Measurements from ENCODE around the gene CABP4. TPM values are rescaled to one million over a fixed set of nuclear protein-coding genes. Genes with fewer than 3 reads are reported as not detected.

CABP4 gene
- 1.4 TPM for total RNA-seq
- long read RNA-seq, result 0 reads

- DNase-seq, result no peak
- TF ChIP-seq, protein P1, sequence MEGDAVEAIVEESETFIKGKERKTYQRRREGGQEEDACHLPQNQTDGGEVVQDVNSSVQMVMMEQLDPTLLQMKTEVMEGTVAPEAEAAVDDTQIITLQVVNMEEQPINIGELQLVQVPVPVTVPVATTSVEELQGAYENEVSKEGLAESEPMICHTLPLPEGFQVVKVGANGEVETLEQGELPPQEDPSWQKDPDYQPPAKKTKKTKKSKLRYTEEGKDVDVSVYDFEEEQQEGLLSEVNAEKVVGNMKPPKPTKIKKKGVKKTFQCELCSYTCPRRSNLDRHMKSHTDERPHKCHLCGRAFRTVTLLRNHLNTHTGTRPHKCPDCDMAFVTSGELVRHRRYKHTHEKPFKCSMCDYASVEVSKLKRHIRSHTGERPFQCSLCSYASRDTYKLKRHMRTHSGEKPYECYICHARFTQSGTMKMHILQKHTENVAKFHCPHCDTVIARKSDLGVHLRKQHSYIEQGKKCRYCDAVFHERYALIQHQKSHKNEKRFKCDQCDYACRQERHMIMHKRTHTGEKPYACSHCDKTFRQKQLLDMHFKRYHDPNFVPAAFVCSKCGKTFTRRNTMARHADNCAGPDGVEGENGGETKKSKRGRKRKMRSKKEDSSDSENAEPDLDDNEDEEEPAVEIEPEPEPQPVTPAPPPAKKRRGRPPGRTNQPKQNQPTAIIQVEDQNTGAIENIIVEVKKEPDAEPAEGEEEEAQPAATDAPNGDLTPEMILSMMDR (IDR thresholded peaks at IDR 0.05; ENCODE audit: borderline replicate concordance), result no peak
- Histone ChIP-seq H3K9me3 (replicated peaks) (no peaks in the 10 kb centered on the region), H3K36me3 (no peaks in the 10 kb centered on the region), H3K4me1 (peaks cover 9% of the 10 kb centered on the region), H3K4me3 (no peak within 1 kb of the TSS), H3K27me3 (ENCODE audit: low read depth) (no peaks in the 10 kb centered on the region), H3K27ac (replicated peaks) (no peak within 1 kb of the TSS)
- intact Hi-C loops (cut with micrococcal nuclease), result no loop called here
These were observed at the start of gene CABP4 for GRCh38 chr11:67455054-67455453. Gene CABP4 (plus strand): TSS chr11:67455354. CDS start chr11:67455424, 70 bp downstream.

DNA sequence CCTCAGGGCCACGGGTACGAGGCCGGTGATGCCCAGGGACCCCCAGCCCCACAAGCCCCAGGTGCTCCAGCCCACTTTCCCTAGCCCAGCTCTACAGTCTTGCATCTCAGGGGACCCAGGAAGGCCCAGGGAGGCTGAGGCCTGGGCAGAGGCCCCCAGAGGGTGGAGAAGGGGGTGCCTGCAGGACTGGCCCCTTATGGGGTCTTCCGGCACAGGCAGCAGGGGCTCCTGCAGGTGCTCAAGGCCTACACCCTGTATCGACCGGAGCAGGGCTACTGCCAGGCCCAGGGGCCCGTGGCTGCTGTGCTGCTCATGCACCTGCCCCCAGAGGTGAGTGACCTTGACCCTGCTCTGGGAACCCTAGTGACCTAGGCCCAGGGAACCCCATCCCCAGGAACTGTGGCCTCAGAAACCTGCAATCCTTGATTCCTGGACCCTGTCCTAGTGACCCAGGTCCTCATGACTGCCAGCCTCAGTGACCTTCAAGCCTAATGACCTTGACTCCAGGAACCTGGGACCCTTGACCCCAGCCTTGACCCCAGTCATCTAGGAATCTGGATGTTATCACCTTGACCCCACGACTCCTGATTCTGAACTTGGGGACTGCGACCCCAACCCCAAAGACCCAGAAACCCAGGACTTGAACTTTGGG, 49.3 kb upstream of the CABP4 start:
- Histone ChIP-seq H3K27ac (replicated peaks) (no peak overlapping the region), H3K27me3 (ENCODE audit: low read depth) (peaks cover 34% of the 10 kb centered on the region)

GRCh38 chr11:67406420-67406968, 48.7 kb upstream of the CABP4 start:
- Histone ChIP-seq H3K4me3 (no peak overlapping the region), H3K27ac (replicated peaks) (no peak overlapping the region), H3K9me3 (replicated peaks) (no peaks in the 10 kb centered on the region), H3K4me1 (peaks cover 25% of the 10 kb centered on the region), H3K36me3 (no peaks in the 10 kb centered on the region), H3K27me3 (ENCODE audit: low read depth) (peaks cover 41% of the 10 kb centered on the region)
- intact Hi-C loops (cut with micrococcal nuclease), result no loop called here
- TF ChIP-seq, protein P1 (IDR thresholded peaks at IDR 0.05; ENCODE audit: borderline replicate concordance), result no peak
- DNase-seq, result no peak

More for the DNA sequence above, 49.3 kb upstream of the CABP4 start:
- TF ChIP-seq, protein P1 (IDR thresholded peaks at IDR 0.05; ENCODE audit: borderline replicate concordance), result no peak
- H3K9me3 ChIP-seq (replicated peaks), result no peaks in the 10 kb centered on the region
- H3K4me1 ChIP-seq, result peaks cover 32% of the 10 kb centered on the region
- intact Hi-C loops (cut with micrococcal nuclease), result no loop called here
- H3K36me3 ChIP-seq, result no peaks in the 10 kb centered on the region
- no peak overlapping the region for H3K4me3 ChIP-seq
- DNase-seq, result no peak

GRCh38 chr11:67406969-67407687, 48.0 kb upstream of the CABP4 start:
- intact Hi-C loops (cut with micrococcal nuclease), result no loop called here
- H3K4me1 ChIP-seq, result peaks cover 22% of the 10 kb centered on the region
- no peaks in the 10 kb centered on the region for H3K9me3 ChIP-seq (replicated peaks)
- H3K27ac ChIP-seq (replicated peaks), result no peak overlapping the region
- peaks cover 47% of the 10 kb centered on the region for H3K27me3 ChIP-seq (ENCODE audit: low read depth)
- DNase-seq, result no peak
- H3K36me3 ChIP-seq, result no peaks in the 10 kb centered on the region
- no peak overlapping the region for H3K4me3 ChIP-seq
- TF ChIP-seq, protein P1 (IDR thresholded peaks at IDR 0.05; ENCODE audit: borderline replicate concordance), result no peak

DNA sequence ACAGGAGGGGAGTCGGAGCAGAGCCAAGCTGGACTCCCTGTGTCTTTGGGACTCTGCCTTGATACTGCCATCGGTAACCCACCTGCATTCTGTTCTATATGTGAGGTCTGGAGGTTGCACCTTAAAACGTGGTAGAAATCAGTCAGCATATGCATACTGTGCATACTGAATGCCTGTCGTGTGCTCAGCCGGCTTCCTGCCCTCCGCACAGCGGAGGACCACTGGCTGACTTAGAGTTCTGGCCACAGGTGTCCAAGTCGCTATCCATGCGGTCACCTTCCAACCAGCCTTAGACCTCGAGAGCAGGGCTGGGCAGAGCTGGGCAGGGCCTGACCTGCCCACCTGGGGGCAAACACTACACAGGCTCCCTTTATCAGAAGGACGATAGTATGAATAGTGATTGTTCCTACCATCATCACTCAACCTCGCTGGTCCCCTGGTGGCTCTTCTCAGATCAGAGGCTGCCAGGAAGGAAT, 47.4 kb upstream of the CABP4 start:
- H3K4me3 ChIP-seq, result no peak overlapping the region
- H3K27me3 ChIP-seq (ENCODE audit: low read depth), result peaks cover 53% of the 10 kb centered on the region
- no peaks in the 10 kb centered on the region for H3K36me3 ChIP-seq
- intact Hi-C loops (cut with micrococcal nuclease), result no loop called here
- no peak overlapping the region for H3K27ac ChIP-seq (replicated peaks)
- H3K9me3 ChIP-seq (replicated peaks), result no peaks in the 10 kb centered on the region
- TF ChIP-seq, protein P1 (IDR thresholded peaks at IDR 0.05; ENCODE audit: borderline replicate concordance), result no peak
- no peak for DNase-seq
- peaks cover 16% of the 10 kb centered on the region for H3K4me1 ChIP-seq
